Cerebellar cortex (tissue), 1 donor: ENCODE results near the gene RNF115.
A peak's percentile ranks its signal among the peaks of the same experiment; 100 is the strongest.
"Not testable (repeated sequence)": the region's sequence is repeated elsewhere in the genome, so short reads cannot be mapped to it uniquely, and the experiment has no call there.

ENCODE experiments used
- DNase-seq: peaks from one replicate; pipeline ENCODE4 v3.0.0-alpha.2; 2015; ENCODE audit warnings: low spot score

Gene RNF115

DNA sequence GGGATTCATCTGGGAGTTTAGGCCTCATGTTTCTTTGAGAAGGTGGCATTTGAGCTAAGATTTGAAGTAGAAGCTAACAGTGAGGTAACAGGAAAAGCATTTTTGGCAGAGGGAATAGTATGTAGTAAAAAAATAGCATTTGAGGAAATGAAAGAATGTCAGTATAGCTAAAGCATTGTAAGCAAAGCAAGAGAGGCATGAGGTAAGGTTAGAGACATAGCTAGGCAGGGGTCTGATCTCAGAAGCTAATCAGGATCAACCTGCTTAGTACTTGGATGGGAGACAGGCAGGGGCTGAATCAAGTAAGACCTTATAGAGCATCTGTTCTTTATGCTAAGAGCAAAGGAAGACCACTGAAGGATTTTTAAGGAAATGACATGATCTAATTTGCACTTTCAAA is 4.1 kb upstream of the RNF115 start:
- no peak for DNase-seq

DNA sequence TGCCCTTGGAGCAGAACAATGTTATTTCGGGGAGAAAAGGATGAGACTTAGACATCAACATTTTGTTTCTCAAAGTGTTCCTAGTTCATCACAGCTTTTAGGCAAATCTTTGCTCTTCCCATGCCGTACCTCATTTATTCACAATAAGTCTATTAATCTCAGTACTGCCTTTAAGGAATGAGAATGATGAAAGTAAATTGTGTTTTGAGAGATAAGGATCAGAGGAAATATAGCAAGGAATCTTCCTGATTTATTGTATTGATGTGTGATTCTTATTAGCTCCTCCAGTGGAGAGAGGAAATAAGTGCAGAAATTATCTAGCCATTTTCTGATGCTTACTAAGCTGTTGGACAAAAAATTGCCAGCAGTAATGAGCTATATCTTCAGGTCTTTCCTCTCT is 2.1 kb upstream of the RNF115 start:
- no peak for DNase-seq

DNA sequence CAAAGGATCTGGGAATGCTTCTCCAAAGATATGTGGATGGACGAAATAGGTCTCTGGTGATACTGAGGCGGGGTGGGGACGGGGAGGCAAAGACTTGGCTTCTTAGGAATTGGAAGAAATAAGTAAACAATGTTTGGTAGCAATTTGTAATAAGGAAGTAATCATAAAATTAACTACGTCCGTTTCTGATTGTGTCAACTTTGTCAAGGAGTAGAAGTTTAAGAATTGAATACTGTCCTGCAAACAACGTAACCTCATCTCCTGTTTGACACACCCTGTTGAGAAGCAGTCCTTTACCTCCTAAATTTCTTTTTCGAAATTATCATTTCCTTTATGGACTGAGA is 576 bp upstream of the RNF115 start:
- no peak for DNase-seq

GRCh38 chr1:145822779-145823331 is 1.0 kb downstream of the RNF115 start:
- not testable (repeated sequence) for DNase-seq

- DNase-seq = not testable (repeated sequence)
Measured at GRCh38 chr1:145818095-145818494, 5.8 kb downstream of the RNF115 start.

- DNase-seq = not testable (repeated sequence)
Measured at GRCh38 chr1:145812977-145813810, 10.7 kb downstream of the RNF115 start.

DNA sequence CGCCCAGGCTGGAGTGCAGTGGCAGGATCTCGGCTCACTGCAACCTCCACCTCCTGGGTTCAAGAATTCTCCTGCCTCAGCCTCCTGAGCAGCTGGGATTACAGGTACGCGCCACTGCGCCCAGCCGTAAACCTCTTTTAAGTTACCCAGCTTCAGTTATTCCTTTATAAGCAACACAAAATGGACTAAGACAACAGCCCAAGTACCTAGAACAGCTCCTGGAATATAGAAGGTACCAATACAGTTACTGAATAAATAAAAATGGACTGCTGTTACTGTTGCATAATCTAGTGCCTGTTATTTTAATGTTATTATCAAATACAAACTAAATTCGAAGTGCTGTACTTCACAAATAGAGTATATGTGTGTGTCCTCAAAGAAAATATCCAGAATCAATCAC is 17.1 kb downstream of the RNF115 start:
- DNase-seq = no peak

- no peak for DNase-seq
Measured at GRCh38 chr1:145806408-145806807, 17.5 kb downstream of the RNF115 start.

- no peak for DNase-seq
Measured at GRCh38 chr1:145805057-145805456, 18.8 kb downstream of the RNF115 start.

DNA sequence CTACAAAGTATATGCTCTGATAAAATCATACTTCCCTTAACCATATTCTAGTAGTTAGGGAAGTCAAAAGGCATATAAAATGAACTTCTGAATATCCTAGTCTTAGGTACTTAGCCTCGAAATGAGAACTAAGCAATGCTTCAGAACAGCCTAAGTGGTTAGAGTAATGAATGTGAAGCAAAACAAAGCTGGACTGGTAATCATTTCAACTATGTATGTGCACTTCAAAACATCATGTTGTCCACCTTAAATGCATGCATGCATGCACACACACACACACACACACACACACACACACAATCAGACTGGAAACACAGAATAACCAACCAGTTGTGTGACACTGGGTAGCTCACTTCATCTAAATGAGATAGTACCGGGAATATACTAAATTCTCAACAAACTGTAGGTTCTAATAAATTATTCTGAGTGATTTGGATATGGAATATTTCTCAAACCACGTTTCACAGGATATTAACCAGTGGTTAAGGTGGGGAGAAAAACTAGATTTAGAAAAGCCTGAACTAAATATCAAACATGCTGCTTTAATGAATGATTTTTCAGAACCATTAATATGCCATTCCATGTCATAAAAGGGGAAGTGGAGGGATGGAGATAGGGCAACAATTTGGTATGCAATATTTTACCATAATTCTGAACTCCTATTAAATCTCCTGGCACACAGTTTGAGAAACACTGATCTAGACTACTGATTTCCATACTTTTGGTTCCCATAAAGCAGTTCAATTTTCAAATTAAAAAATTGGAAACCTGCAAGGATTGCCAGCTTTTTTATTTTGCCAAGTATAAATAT is 19.5 kb downstream of the RNF115 start:
- DNase-seq = no peak

DNA sequence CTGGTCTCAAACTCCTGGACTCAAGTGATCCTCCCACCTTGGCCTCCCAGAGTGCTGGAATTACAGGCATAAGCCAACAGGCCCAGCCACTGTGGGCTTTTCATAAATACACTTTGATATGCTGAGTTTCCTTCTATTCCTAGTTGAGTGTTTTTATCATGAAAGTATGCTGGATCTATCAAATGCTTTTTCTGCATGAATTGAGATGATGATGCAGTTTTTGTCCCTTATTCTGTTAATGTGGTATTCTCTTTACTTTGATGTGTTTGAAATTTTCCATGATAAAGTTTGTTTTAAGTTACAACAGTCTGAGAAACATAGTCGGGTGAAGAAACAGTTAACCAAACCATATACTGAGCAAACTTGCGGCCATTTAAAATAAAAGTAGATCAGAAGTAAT is 24.1 kb downstream of the RNF115 start:
- DNase-seq = no peak

DNA sequence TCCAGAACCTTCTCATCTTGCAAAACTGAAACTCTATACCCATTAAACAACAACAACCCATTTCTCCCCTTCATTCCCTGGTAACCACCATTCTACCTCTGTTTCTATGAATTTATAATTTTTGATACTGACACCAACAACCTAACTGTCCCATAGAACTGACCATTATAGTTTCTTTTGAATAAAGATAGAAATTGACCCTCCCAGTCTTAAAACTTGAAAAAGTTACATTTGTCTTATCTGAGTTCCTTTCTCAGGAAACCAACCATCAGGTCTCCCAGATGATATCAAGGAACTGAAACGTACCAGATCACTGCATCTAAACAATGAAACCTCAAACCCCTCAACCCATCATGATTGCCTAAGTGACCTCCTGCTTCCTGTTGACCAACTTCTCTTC is 27.1 kb downstream of the RNF115 start:
- DNase-seq = no peak

DNA sequence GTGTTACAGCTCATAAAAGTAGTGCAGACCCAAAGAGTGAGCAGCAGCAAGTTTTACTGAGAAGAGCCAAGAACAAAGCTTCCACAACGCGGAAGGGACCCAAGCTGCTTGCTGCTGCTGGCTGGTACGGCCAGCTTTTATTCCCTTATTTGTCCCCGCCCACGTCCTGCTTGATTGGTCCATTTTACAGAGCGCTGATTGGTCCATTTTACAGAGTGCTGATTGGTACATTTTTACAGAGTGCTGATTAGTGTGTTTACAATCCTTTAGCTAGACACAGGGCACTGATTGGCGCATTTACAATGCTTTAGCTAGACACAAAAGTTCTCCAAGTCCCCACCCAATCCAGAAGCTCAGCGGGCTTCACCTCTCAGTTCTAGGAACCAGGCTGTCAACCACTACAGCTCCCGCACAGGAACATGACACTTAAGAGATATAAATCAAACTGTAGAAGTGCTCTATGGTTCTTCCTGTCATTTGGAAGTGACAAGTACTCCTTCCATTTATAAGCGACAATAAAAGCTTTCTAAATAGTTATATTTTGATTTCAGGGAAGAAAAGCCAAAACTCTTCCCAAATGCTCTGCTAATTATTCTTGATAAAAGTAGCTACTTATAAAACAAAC is 28.5 kb downstream of the RNF115 start:
- no peak for DNase-seq

GRCh38 chr1:145792484-145792883 is 31.4 kb downstream of the RNF115 start:
- DNase-seq = no peak

GRCh38 chr1:145791860-145792259 is 32.0 kb downstream of the RNF115 start:
- not testable (repeated sequence) for DNase-seq

- DNase-seq = no peak
Measured at GRCh38 chr1:145788580-145788979, 35.3 kb downstream of the RNF115 start.

DNA sequence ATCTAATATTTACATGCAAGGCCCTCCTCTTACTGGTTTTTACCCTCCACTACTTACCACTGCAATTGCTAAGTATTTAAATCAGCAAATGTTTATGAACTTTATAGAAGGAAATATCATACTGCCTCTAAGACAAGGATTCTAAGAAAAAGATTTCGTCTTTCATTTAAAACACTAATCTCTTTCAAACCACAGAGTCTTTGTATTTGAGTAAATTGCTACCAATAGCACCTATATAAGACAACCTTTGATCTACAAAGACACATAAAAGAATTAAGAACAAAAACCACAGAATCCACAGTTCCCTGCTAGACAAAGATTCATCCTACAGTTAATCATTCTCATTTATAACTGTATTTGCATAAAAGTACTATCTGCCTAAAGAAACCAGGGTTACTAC is 37.6 kb downstream of the RNF115 start:
- DNase-seq = no peak

GRCh38 chr1:145785547-145785946 is 38.3 kb downstream of the RNF115 start:
- DNase-seq = no peak

- peak; percentile 47 for DNase-seq
Measured at GRCh38 chr1:145784409-145784808, 39.5 kb downstream of the RNF115 start.

DNA sequence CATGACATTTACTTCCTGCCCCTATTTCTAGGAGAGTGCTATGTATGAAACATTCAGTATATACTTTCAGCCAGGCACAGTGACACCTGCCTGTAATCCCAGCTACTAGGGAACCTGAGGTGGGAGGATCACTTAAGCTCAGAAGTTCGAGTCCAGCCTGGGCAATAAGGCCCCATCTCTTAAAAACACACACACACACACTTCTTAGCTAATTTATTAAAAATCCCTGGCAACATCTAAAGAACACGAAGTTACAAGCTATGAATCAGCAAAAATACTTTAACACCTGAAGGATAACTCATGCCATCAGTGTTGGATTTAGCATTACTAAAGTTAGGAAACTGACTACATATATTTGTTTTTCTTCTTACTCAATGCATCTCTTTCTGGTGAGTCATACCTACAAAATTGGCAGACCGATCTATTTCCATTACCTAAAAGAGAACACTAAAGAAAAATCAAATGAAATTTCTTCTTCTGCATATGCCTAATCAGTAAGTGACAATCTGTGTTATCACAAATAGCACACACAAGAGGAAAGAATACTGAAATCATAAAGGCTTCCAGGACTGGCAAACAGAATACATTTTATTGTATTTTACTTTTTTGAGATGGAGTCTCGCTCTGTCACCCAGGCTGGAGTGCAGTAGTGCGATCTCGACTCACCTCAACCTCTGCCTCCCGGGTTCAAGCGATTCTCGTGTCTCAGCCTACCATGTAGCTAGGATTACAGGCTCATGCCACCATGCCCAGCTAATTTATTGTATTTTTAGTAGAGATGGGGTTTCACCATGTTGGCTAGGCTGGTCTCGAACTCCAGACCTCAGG is 41.4 kb downstream of the RNF115 start:
- DNase-seq = no peak

DNA sequence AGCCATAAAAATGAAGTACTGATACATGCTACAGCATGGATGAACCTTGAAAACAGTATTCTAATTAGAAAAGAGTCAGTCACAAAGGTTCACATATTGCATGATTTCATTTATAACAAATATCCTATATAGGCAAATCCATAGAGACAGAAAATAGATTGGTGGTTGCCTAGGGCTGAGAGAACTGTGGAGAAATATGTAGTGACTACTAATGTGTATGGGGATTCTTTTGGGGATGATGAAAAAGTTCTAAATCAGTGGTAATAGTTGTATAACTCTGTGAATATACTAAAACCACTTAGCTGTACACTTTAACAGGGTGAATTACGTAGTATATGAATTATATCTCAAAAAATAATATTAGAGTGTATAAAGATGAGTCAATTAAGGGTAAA is 45.8 kb downstream of the RNF115 start:
- no peak for DNase-seq
